HepG2 (cell line): Measurements from ENCODE around the gene ANKRD11. TPM values are rescaled to one million over a fixed set of nuclear protein-coding genes. Genes with fewer than 3 reads are reported as not detected.

ENCODE experiments used
- AKAP8 ChIP-seq: sonication (generic); formaldehyde crosslinking; IDR thresholded peaks from 2 replicates; pipeline ENCODE4 v1.5.1; 2020; ENCODE audit warnings: mild to moderate bottlenecking, missing genetic modification reagents
- CENPX ChIP-seq: sonication (generic); formaldehyde crosslinking; IDR thresholded peaks from 2 replicates; pipeline ENCODE4 v1.9.0; 2021; ENCODE audit warnings: mild to moderate bottlenecking, missing genetic modification reagents, moderate library complexity
- HHEX ChIP-seq: IDR thresholded peaks from 2 replicates; pipeline ENCODE4 v1.6.1; 2016; ENCODE audit warnings: control low read depth
- HIC2 ChIP-seq: sonication (generic); formaldehyde crosslinking; IDR thresholded peaks from 2 replicates; pipeline ENCODE4 v1.9.0; 2022; ENCODE audit warnings: low read depth, missing genetic modification reagents
- KAT7 ChIP-seq: IDR thresholded peaks from 2 replicates; pipeline ENCODE4 v1.6.1; 2018; ENCODE audit warnings: borderline replicate concordance, missing compliant biosample characterization
- KDM2A ChIP-seq: sonication (generic); formaldehyde crosslinking; IDR thresholded peaks from 2 replicates; pipeline ENCODE4 v1.4.0; 2020; ENCODE audit warnings: low read depth, missing genetic modification reagents, borderline replicate concordance
- KLF12 ChIP-seq: sonication (generic); formaldehyde crosslinking; IDR thresholded peaks from 2 replicates; pipeline ENCODE4 v1.4.0; 2020; ENCODE audit warnings: missing genetic modification reagents, borderline replicate concordance
- MED13 ChIP-seq: sonication (generic); formaldehyde crosslinking; IDR thresholded peaks from 2 replicates; pipeline ENCODE4 v1.5.0; 2020; ENCODE audit warnings: missing genetic modification reagents
- MTA1 ChIP-seq: sonication (generic); formaldehyde crosslinking; IDR thresholded peaks from 2 replicates; pipeline ENCODE4 v1.4.0; 2020; ENCODE audit warnings: missing genetic modification reagents, mild to moderate bottlenecking, borderline replicate concordance
- NBN ChIP-seq: fragments of 450-650 bp; conservative IDR thresholded peaks from 2 replicates; pipeline ENCODE4 v1.6.1; 2017
- POLR2A ChIP-seq, 2 experiments: IDR thresholded peaks; 2 replicates each; pipeline ENCODE4 v1.6.1; 2011; ENCODE audit warnings: low read depth in 2 of 2, low read length in 2 of 2, mild to moderate bottlenecking in 1 of 2, moderate library complexity in 1 of 2; ENCODE audit not compliant: insufficient read depth in 1 of 2
- REPIN1 ChIP-seq: sonication (generic); formaldehyde crosslinking; IDR thresholded peaks from 2 replicates; pipeline ENCODE4 v1.8.0; 2022; ENCODE audit warnings: missing genetic modification reagents, low read depth, mild to moderate bottlenecking, borderline replicate concordance
- RNF2 ChIP-seq: fragments of 450-650 bp; conservative IDR thresholded peaks from 2 replicates; pipeline ENCODE4 v1.6.1; 2016; ENCODE audit warnings: low read depth
- TBX2 ChIP-seq: sonication (generic); formaldehyde crosslinking; IDR thresholded peaks from 2 replicates; pipeline ENCODE4 v1.5.0; 2020; ENCODE audit warnings: missing genetic modification reagents, mild to moderate bottlenecking, borderline replicate concordance
- ZBTB43 ChIP-seq: sonication (generic); formaldehyde crosslinking; conservative IDR thresholded peaks from 2 replicates; pipeline ENCODE4 v1.4.0; 2020; ENCODE audit warnings: missing genetic modification reagents
- ZIK1 ChIP-seq: sonication (generic); formaldehyde crosslinking; IDR thresholded peaks from 2 replicates; pipeline ENCODE4 v1.5.0; 2020; ENCODE audit warnings: mild to moderate bottlenecking, low read depth, missing genetic modification reagents, borderline replicate concordance
- ZNF280B ChIP-seq: sonication (generic); formaldehyde crosslinking; IDR thresholded peaks from 2 replicates; pipeline ENCODE4 v1.5.0; 2020; ENCODE audit warnings: missing genetic modification reagents, mild to moderate bottlenecking, borderline replicate concordance
- ZNF547 ChIP-seq: sonication (generic); formaldehyde crosslinking; IDR thresholded peaks from 2 replicates; pipeline ENCODE4 v1.5.1; 2020; ENCODE audit warnings: mild to moderate bottlenecking, missing genetic modification reagents
- polyA plus RNA-seq, 8 experiments: library from polyadenylated mRNA; depleted of rRNA in 3 of 8; stranded (reverse) in 7 of 8; unstranded in 1 of 8; fragments of >200 nt; fragmentation: Illumina TruSeq in 4 of 8; extraction: Trizol in 4 of 8; gene quantifications; 2 replicates each; pipeline versions ENCODE4 v1.2.1 to v1.2.3, GENCODE V29; 2011 to 2016; ENCODE audit warnings: low read depth in 4 of 8, missing spikeins in 1 of 8, mixed read lengths in 1 of 8; ENCODE audit not compliant: insufficient read depth in 1 of 8
- total RNA-seq, 5 experiments: library from RNA; depleted of rRNA; stranded (reverse); fragments of >200 nt; fragmentation: Illumina TruSeq; extraction: Trizol; gene quantifications; 2 replicates each; pipeline ENCODE4 v1.2.3, GENCODE V29; 2016; ENCODE audit warnings: low read depth in 1 of 5
- TF ChIP-seq, protein P1 (sequence below): sonication (generic); formaldehyde crosslinking; conservative IDR thresholded peaks from 2 replicates; pipeline ENCODE4 v1.8.1; 2023; ENCODE audit warnings: missing genetic modification reagents

The ANKRD11 gene
- total and polyA plus RNA-seq, 2 of the 13 experiments (the other 11 are each of a cell fraction or from before 2014, with no cell fraction given) = 21.4 to 38.4 TPM

- TF ChIP-seq REPIN1 (CRISPR knock-in tag) (0 out of 2 replicates have a peak, but pooled peaks have one; percentile 27), MTA1 (CRISPR knock-in tag) (no peak), CENPX (no peak), ZNF280B (CRISPR knock-in tag) (no peak), RNF2 (no peak), TBX2 (CRISPR knock-in tag) (peak; percentile 36; the same call in 1 of the 2 replicates), ZNF547 (CRISPR knock-in tag) (no peak), KDM2A (CRISPR knock-in tag) (peak; percentile 61), HIC2 (no peak), ZBTB43 (CRISPR knock-in tag) (no peak), AKAP8 (CRISPR knock-in tag) (0 out of 2 replicates have a peak, but pooled peaks have one; percentile 33), MED13 (CRISPR knock-in tag) (no peak), POLR2A (IDR thresholded peaks at IDR 0.05; ENCODE audit: insufficient read depth in 1 of 2, low read depth in 2 of 2, low read length in 2 of 2) (no peak), HHEX (CRISPR knock-in tag) (no peak), NBN (no peak), KLF12 (CRISPR knock-in tag) (no peak), ZIK1 (CRISPR knock-in tag) (no peak), KAT7 (CRISPR knock-in tag) (peak; percentile 54; the same call in 1 of the 2 replicates)
- TF ChIP-seq, protein P1, sequence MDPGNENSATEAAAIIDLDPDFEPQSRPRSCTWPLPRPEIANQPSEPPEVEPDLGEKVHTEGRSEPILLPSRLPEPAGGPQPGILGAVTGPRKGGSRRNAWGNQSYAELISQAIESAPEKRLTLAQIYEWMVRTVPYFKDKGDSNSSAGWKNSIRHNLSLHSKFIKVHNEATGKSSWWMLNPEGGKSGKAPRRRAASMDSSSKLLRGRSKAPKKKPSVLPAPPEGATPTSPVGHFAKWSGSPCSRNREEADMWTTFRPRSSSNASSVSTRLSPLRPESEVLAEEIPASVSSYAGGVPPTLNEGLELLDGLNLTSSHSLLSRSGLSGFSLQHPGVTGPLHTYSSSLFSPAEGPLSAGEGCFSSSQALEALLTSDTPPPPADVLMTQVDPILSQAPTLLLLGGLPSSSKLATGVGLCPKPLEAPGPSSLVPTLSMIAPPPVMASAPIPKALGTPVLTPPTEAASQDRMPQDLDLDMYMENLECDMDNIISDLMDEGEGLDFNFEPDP (CRISPR knock-in tag) = no peak
Observed at GRCh38 chr16:89289428-89290395, 200.6 kb downstream of the ANKRD11 start (continued).
